ENCODE measurements around the gene MORN1. TPM values are rescaled to one million over a fixed set of nuclear protein-coding genes. Genes with fewer than 3 reads are reported as not detected.

MORN1 gene
- total RNA-seq, 2 experiments from 2014 or later, result 5.9 to 6.6 TPM

DNA sequence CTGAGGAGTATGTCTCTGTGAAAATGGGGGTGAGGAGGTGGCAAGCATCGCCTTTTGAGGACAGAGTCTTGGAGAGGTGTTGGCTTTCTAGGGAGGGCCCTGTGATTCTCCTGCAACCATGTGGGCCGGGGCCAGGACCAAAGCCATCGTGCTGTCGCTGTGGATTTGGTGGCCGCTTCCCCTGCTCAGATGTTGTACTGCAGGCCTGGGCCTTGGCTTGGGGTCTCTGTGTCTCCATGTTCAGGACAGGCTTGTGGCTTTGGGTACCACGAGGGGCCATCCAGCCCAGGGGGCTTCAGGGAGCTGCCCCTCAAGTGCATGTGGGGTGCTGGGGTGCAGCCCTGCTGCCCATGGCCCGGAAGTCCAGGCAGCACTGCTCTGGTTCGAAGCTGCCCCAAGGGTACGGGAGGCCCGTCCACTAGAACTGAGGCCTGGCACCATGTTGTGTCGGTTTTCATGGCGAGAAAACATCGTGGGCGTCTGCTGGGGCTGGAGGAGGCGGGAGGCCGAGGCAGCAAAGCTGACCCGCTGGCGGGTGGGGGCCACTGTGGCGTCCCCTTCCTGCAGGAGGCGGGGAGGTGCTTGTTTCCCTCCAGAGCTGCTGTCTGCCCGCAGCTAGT lies 107.9 kb downstream of the MORN1 start:
- intact Hi-C loops (cut with micrococcal nuclease), result no loop called here
- POLR2A ChIA-PET, result no interaction called here
- TF ChIP-seq, protein P1, sequence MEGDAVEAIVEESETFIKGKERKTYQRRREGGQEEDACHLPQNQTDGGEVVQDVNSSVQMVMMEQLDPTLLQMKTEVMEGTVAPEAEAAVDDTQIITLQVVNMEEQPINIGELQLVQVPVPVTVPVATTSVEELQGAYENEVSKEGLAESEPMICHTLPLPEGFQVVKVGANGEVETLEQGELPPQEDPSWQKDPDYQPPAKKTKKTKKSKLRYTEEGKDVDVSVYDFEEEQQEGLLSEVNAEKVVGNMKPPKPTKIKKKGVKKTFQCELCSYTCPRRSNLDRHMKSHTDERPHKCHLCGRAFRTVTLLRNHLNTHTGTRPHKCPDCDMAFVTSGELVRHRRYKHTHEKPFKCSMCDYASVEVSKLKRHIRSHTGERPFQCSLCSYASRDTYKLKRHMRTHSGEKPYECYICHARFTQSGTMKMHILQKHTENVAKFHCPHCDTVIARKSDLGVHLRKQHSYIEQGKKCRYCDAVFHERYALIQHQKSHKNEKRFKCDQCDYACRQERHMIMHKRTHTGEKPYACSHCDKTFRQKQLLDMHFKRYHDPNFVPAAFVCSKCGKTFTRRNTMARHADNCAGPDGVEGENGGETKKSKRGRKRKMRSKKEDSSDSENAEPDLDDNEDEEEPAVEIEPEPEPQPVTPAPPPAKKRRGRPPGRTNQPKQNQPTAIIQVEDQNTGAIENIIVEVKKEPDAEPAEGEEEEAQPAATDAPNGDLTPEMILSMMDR (IDR thresholded peaks at IDR 0.05), result no peak
- DNase-seq (no peak), ATAC-seq (no peak)
- H3K4me1 Mint-ChIP-seq (ENCODE audit: low read depth), result peaks cover 21% of the 10 kb centered on the region
- no peaks in the 10 kb centered on the region for H3K27me3 Mint-ChIP-seq
- H3K27ac Mint-ChIP-seq, result no peak overlapping the region
- no peak overlapping the region for H3K4me3 Mint-ChIP-seq
- CTCF ChIA-PET, result no interaction called here
- H3K9me3 Mint-ChIP-seq, result no peaks in the 10 kb centered on the region
- peaks cover 8% of the 10 kb centered on the region for H3K36me3 Mint-ChIP-seq (ENCODE audit: low read depth)

DNA sequence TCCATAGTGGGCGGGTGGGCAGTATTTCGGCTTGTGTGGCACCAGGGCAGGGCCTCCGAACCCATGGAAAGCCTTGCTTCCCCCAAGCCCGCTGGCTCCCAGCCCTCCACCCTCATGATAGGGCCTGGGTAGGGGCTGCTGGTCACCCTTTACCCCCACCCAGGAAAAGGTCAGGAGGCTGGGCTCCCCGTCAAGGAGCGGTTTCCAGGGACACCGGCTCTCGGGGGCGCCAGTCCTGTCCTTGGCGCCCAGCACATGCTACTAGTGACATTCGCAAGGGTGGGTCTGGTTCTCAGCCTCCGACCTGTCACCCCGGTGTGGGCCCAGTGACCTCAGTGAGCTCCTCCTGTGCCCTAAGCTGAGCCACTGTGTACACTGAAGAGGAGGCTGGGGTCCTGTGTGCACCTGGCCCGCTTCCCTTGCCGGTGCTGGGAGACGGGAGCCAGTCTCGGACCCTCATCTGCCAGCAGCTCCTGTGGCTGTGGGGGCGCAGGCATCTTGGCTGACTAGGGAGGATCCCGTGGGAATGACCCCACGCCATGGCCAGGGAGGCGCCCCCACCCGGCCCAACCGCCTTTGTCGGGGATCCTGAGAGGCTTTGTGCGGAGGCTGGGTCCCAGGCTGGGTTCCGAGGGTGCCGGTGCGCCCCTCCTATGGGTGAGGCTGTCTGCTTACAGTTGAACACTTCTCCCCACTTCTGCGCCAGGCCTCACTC lies 108.6 kb downstream of the MORN1 start:
- Mint-ChIP-seq H3K27me3 (no peaks in the 10 kb centered on the region), H3K27ac (no peak overlapping the region), H3K36me3 (ENCODE audit: low read depth) (peaks cover 7% of the 10 kb centered on the region), H3K4me3 (no peak overlapping the region), H3K9me3 (no peaks in the 10 kb centered on the region), H3K4me1 (ENCODE audit: low read depth) (peaks cover 22% of the 10 kb centered on the region)
- CTCF ChIA-PET, result no interaction called here
- no peak for DNase-seq
- no peak for ATAC-seq
- POLR2A ChIA-PET, result no interaction called here
- TF ChIP-seq, protein P1 (IDR thresholded peaks at IDR 0.05), result no peak
- intact Hi-C loops (cut with micrococcal nuclease), result no loop called here

DNA sequence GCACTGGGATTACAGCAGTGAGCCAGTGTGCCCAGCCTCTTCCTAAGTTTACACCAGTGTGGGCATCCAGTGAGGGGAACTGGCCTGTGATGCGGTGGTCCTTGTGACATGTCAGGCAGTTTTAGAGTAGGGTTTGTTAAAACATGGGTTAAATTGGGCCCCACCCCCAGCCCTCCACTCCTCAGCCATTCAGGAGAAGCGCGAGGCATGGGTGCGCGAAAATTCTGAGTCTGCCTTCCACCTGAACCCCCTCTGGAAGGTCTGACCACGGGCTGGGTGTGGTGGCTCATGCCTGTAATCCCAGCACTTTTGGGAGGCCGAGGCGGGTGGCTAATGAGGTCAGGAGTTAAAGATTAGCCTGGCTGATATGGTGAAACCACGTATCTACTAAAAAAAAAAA lies 111.5 kb downstream of the MORN1 start:
- H3K9me3 Mint-ChIP-seq, result no peaks in the 10 kb centered on the region
- ChIA-PET CTCF (no interaction called here), POLR2A (no interaction called here)
- H3K27ac Mint-ChIP-seq, result peak overlapping the region; percentile 59
- intact Hi-C loops (cut with micrococcal nuclease), result no loop called here
- peaks cover 15% of the 10 kb centered on the region for H3K36me3 Mint-ChIP-seq (ENCODE audit: low read depth)
- no peaks in the 10 kb centered on the region for H3K27me3 Mint-ChIP-seq
- H3K4me1 Mint-ChIP-seq (ENCODE audit: low read depth), result peaks cover 44% of the 10 kb centered on the region
- TF ChIP-seq, protein P1 (IDR thresholded peaks at IDR 0.05), result no peak
- H3K4me3 Mint-ChIP-seq, result no peak overlapping the region
- DNase-seq (no peak), ATAC-seq (no peak)

DNA sequence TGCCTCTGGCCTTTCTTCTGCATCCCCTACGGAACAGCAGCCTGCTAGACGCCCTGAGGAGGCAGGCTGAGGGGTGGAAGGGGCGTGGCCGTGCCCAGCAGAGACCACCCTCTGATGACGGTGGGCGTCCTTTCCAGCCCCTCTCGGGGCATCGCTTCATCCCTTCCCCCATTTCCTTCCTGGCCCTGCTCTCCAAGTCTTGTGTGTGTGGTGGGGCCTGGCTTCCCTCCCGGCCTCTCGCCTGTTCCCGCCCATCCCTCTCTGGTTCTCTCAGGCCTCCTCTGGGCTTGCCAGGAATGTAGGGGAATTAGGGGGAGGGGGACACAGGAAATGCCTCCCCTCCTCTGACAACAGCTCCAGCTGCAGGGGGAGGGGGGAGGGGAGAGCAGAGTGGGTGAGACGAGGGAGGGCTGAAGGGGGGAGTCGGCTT lies 112.1 kb downstream of the MORN1 start:
- Mint-ChIP-seq H3K4me1 (ENCODE audit: low read depth) (peaks cover 50% of the 10 kb centered on the region), H3K27me3 (no peaks in the 10 kb centered on the region), H3K36me3 (ENCODE audit: low read depth) (peaks cover 15% of the 10 kb centered on the region), H3K4me3 (no peak overlapping the region), H3K9me3 (no peaks in the 10 kb centered on the region), H3K27ac (peak overlapping the region; percentile 59)
- DNase-seq (no peak), ATAC-seq (no peak)
- POLR2A ChIA-PET, result interaction anchor here (0.6 kb wide), 1 partner anchor 11 kb away, joined by 3 read pairs; no protein-coding TSS in a partner anchor
- intact Hi-C loops (cut with micrococcal nuclease), result no loop called here
- TF ChIP-seq, protein P1 (IDR thresholded peaks at IDR 0.05), result no peak
- CTCF ChIA-PET, result no interaction called here

DNA sequence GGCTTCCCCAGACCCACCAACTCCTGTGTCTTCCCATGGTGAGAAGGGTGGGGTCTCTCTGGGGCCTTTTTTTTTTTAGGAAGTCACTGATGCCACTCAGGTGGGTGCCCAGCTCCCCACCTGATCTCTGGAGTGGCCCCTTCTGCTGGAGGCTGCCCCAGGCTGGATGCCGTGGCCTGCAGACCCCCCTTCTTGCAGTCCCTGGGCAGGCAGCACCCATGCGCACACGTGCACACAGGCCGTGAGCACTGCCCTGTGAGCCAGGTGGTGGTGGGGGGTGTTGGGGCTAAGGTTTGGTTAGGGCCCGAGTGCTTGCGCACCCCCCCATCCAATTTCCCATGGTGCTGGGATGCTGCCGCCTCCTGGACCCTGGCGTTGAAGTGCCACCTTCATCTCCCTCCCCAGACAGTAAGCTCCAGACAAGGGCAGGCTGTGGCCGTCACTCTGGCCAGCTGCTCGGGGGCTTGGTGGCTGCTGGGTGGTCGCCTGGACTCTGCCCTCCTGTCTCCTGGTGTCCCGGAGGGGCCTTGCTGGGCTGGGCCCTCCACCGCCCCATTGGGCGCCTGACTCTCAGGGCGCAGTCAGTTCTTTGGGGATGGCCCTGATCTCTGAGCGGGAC lies 112.7 kb downstream of the MORN1 start:
- CTCF ChIA-PET, result no interaction called here
- DNase-seq (no peak), ATAC-seq (no peak)
- H3K9me3 Mint-ChIP-seq, result no peaks in the 10 kb centered on the region
- peak overlapping the region; percentile 59 for H3K27ac Mint-ChIP-seq
- H3K4me3 Mint-ChIP-seq, result no peak overlapping the region
- peaks cover 54% of the 10 kb centered on the region for H3K4me1 Mint-ChIP-seq (ENCODE audit: low read depth)
- POLR2A ChIA-PET, result interaction anchor here (0.6 kb wide), 1 partner anchor 11 kb away, joined by 3 read pairs; no protein-coding TSS in a partner anchor
- intact Hi-C loops (cut with micrococcal nuclease), result no loop called here
- TF ChIP-seq, protein P1 (IDR thresholded peaks at IDR 0.05), result no peak
- H3K36me3 Mint-ChIP-seq (ENCODE audit: low read depth), result peaks cover 14% of the 10 kb centered on the region
- H3K27me3 Mint-ChIP-seq, result no peaks in the 10 kb centered on the region

Data from activated CD8-positive, alpha-beta T cell treated with anti-CD3 and anti-CD28 coated beads for 36 hours (primary cell).